Loucy (cell line): Measurements from ENCODE around the gene DPF3.

Experiments used
- H2AFZ ChIP-seq: fragments of 200-600 bp; sonication (generic); 2 replicates; pipeline ENCODE4 v1.6.0; 2016; ENCODE audit warnings: antibody characterized with exemption, mild to moderate bottlenecking, low read length, moderate library complexity
- H3F3A ChIP-seq: fragments of 200-600 bp; 2 replicates; pipeline ENCODE4 v1.6.0; 2016; ENCODE audit warnings: antibody characterized with exemption, low read depth, mild to moderate bottlenecking
- H3K27me3 ChIP-seq: fragments of 200-600 bp; sonication (generic); 2 replicates; pipeline ENCODE4 v1.6.1; 2014; ENCODE audit warnings: low read length, mild to moderate bottlenecking; ENCODE audit not compliant: insufficient read depth, poor library complexity, severe bottlenecking
- H3K36me3 ChIP-seq: fragments of 200-600 bp; sonication (generic); 2 replicates; pipeline ENCODE4 v1.6.1; 2016; ENCODE audit warnings: low read length; ENCODE audit not compliant: insufficient read depth
- H3K4me1 ChIP-seq: fragments of 200-600 bp; sonication (generic); 2 replicates; pipeline ENCODE4 v1.5.1; 2014; ENCODE audit warnings: low read length, mild to moderate bottlenecking; ENCODE audit not compliant: insufficient read depth, poor library complexity, severe bottlenecking
- H3K4me2 ChIP-seq: fragments of 200-600 bp; sonication (generic); 2 replicates; pipeline ENCODE4 v1.6.0; 2014; ENCODE audit warnings: antibody characterized with exemption, low read length, low read depth, mild to moderate bottlenecking; ENCODE audit not compliant: poor library complexity, severe bottlenecking
- H3K4me3 ChIP-seq: fragments of 200-600 bp; sonication (generic); 2 replicates; pipeline ENCODE4 v1.5.1; 2014; ENCODE audit warnings: low read length, mild to moderate bottlenecking, mixed read lengths; ENCODE audit not compliant: poor library complexity, severe bottlenecking
- H3K79me2 ChIP-seq: fragments of 200-600 bp; sonication (generic); 2 replicates; pipeline ENCODE4 v1.6.1; 2014; ENCODE audit warnings: low read length; ENCODE audit not compliant: insufficient read depth
- H3K9ac ChIP-seq: fragments of 200-600 bp; sonication (generic); 2 replicates; pipeline ENCODE4 v1.6.0; 2014; ENCODE audit warnings: mild to moderate bottlenecking, low read depth, low read length, moderate library complexity; ENCODE audit not compliant: poor library complexity, severe bottlenecking
- H3K9me2 ChIP-seq: fragments of 200-600 bp; sonication (generic); replicated peaks from 2 replicates; pipeline ENCODE4 v1.6.1; 2016; ENCODE audit warnings: low read depth, low read length, mixed read lengths
- H3K9me3 ChIP-seq: fragments of 200-600 bp; sonication (generic); 2 replicates; pipeline ENCODE4 v1.6.1; 2014; ENCODE audit warnings: mild to moderate bottlenecking, antibody characterized with exemption, low read length, low read depth; ENCODE audit not compliant: insufficient read depth
- H4K20me1 ChIP-seq: fragments of 200-600 bp; sonication (generic); 2 replicates; pipeline ENCODE4 v1.6.0; 2014; ENCODE audit warnings: antibody characterized with exemption, low read length, mild to moderate bottlenecking; ENCODE audit not compliant: insufficient read depth, poor library complexity, severe bottlenecking
- CTCF ChIP-seq: fragments of 200-600 bp; sonication (generic); conservative IDR thresholded peaks from 2 replicates; pipeline ENCODE4 v1.5.1; 2014; ENCODE audit warnings: mild to moderate bottlenecking, antibody characterized with exemption, low read length
- EZH2phosphoT487 ChIP-seq: fragments of 200-600 bp; IDR thresholded peaks from 2 replicates; pipeline ENCODE4 v1.6.1; 2018; ENCODE audit warnings: antibody characterized with exemption, mild to moderate bottlenecking, moderate library complexity, borderline replicate concordance

DPF3 gene

GRCh38 chr14:72826039-72826438, 67.9 kb downstream of the DPF3 start:
- no peaks in the 10 kb centered on the region for H3K9me2 ChIP-seq
- H3K9ac ChIP-seq = no peak overlapping the region
- TF ChIP-seq EZH2phosphoT487 (no peak), CTCF (no peak)
- H3K27me3 ChIP-seq = no peaks in the 10 kb centered on the region
- H4K20me1 ChIP-seq = peaks cover 31% of the 10 kb centered on the region
- H3K79me2 ChIP-seq = peaks cover 100% of the 10 kb centered on the region
- peaks cover 24% of the 10 kb centered on the region; the same call in 1 of the 2 replicates for H3K36me3 ChIP-seq
- H3K4me2 ChIP-seq = no peak overlapping the region
- no peaks in the 10 kb centered on the region for H3K9me3 ChIP-seq
- no peak overlapping the region for H2AFZ ChIP-seq
- no peak overlapping the region for H3K4me3 ChIP-seq
- peaks cover 10% of the 10 kb centered on the region for H3K4me1 ChIP-seq
- H3F3A ChIP-seq = no peaks in the 10 kb centered on the region

- Histone ChIP-seq H3K9me2 (no peaks in the 10 kb centered on the region), H3K79me2 (peaks cover 100% of the 10 kb centered on the region), H3K36me3 (peaks cover 19% of the 10 kb centered on the region; the same call in 1 of the 2 replicates), H3K9ac (no peak overlapping the region), H3K4me2 (no peak overlapping the region), H3F3A (no peaks in the 10 kb centered on the region), H3K4me1 (peaks cover 11% of the 10 kb centered on the region), H2AFZ (no peak overlapping the region), H4K20me1 (peaks cover 27% of the 10 kb centered on the region), H3K4me3 (no peak overlapping the region), H3K9me3 (no peaks in the 10 kb centered on the region), H3K27me3 (no peaks in the 10 kb centered on the region)
- TF ChIP-seq EZH2phosphoT487 (no peak), CTCF (no peak)
Observed at GRCh38 chr14:72825486-72825885, 68.4 kb downstream of the DPF3 start.

GRCh38 chr14:72824051-72824450, 69.8 kb downstream of the DPF3 start:
- Histone ChIP-seq H3K36me3 (peaks cover 23% of the 10 kb centered on the region; the same call in 1 of the 2 replicates), H3K4me1 (peaks cover 16% of the 10 kb centered on the region), H3K4me2 (no peak overlapping the region), H2AFZ (no peak overlapping the region), H3K27me3 (no peaks in the 10 kb centered on the region), H4K20me1 (peaks cover 30% of the 10 kb centered on the region), H3F3A (no peaks in the 10 kb centered on the region), H3K9me2 (no peaks in the 10 kb centered on the region), H3K9me3 (peaks cover 5% of the 10 kb centered on the region; the same call in 1 of the 2 replicates), H3K79me2 (peaks cover 100% of the 10 kb centered on the region), H3K9ac (no peak overlapping the region), H3K4me3 (no peak overlapping the region)
- TF ChIP-seq EZH2phosphoT487 = no peak
- no peak for TF ChIP-seq CTCF
